ENCODE measurements around the gene ZFP3.
"Not testable (repeated sequence)": the region's sequence is repeated elsewhere in the genome, so short reads cannot be mapped to it uniquely, and the experiment has no call there.

ZFP3 gene

GRCh38 chr17:5126719-5127488 is 48.6 kb downstream of the ZFP3 start:
- DNase-seq = no peak

GRCh38 chr17:5127910-5128309 is 49.6 kb downstream of the ZFP3 start:
- no peak for DNase-seq

- DNase-seq = not testable (repeated sequence)
Observed at GRCh38 chr17:5128387-5128786, 50.1 kb downstream of the ZFP3 start.

- DNase-seq = no peak
Observed at GRCh38 chr17:5128905-5129535, 50.8 kb downstream of the ZFP3 start.

- not testable (repeated sequence) for DNase-seq
Observed at GRCh38 chr17:5129770-5130169, 51.5 kb downstream of the ZFP3 start.

- not testable (repeated sequence) for DNase-seq
Observed at GRCh38 chr17:5130261-5130660, 52.0 kb downstream of the ZFP3 start.

GRCh38 chr17:5130687-5131086 is 52.4 kb downstream of the ZFP3 start:
- not testable (repeated sequence) for DNase-seq

- no peak for DNase-seq
Observed at GRCh38 chr17:5131146-5131715, 53.0 kb downstream of the ZFP3 start.

GRCh38 chr17:5131799-5132502 is 53.7 kb downstream of the ZFP3 start:
- not testable (repeated sequence) for DNase-seq

GRCh38 chr17:5132503-5133225 is 54.4 kb downstream of the ZFP3 start:
- not testable (repeated sequence) for DNase-seq

- no peak for DNase-seq
Observed at GRCh38 chr17:5133311-5133710, 55.0 kb downstream of the ZFP3 start.

- not testable (repeated sequence) for DNase-seq
Observed at GRCh38 chr17:5133961-5134360, 55.7 kb downstream of the ZFP3 start.

GRCh38 chr17:5134571-5134970 is 56.3 kb downstream of the ZFP3 start:
- DNase-seq = not testable (repeated sequence)

GRCh38 chr17:5135131-5135712 is 57.0 kb downstream of the ZFP3 start:
- not testable (repeated sequence) for DNase-seq

GRCh38 chr17:5135726-5136579 is 57.7 kb downstream of the ZFP3 start:
- no peak for DNase-seq

- not testable (repeated sequence) for DNase-seq
Observed at GRCh38 chr17:5136580-5137412, 58.5 kb downstream of the ZFP3 start.

GRCh38 chr17:5137511-5138197 is 59.4 kb downstream of the ZFP3 start:
- not testable (repeated sequence) for DNase-seq

- not testable (repeated sequence) for DNase-seq
Observed at GRCh38 chr17:5138198-5138544, 59.9 kb downstream of the ZFP3 start.

- no peak for DNase-seq
Observed at GRCh38 chr17:5138616-5139457, 60.6 kb downstream of the ZFP3 start.

All from DMS79 treated with DMSO at 0.1 percent for 48 hours (cell line).